ACC112 (cell line): ENCODE results near the gene CSH1.

Experiments
- H2AFZ ChIP-seq: fragments of 200-600 bp; sonication (generic); one replicate; pipeline ENCODE4 v1.6.0; 2017; ENCODE audit warnings: antibody characterized with exemption, low read length; ENCODE audit not compliant: unreplicated experiment
- H3K27ac ChIP-seq: fragments of 200-600 bp; sonication (generic); 2 replicates; pipeline ENCODE4 v1.5.1; 2014; ENCODE audit warnings: low read depth, mild to moderate bottlenecking, antibody characterized with exemption, low read length, moderate library complexity
- H3K27me3 ChIP-seq: fragments of 200-600 bp; sonication (generic); 2 replicates; pipeline ENCODE4 v1.6.1; 2014; ENCODE audit warnings: mild to moderate bottlenecking, antibody characterized with exemption, low read length, moderate library complexity, mixed read lengths; ENCODE audit not compliant: insufficient read depth
- H3K36me3 ChIP-seq: fragments of 200-600 bp; sonication (generic); 2 replicates; pipeline ENCODE4 v1.6.1; 2016; ENCODE audit warnings: mild to moderate bottlenecking, antibody characterized with exemption, low read length, moderate library complexity, mixed read lengths; ENCODE audit not compliant: insufficient read depth
- H3K4me1 ChIP-seq: fragments of 200-600 bp; sonication (generic); one replicate; pipeline ENCODE4 v1.6.1; 2016; ENCODE audit warnings: low read length, mixed read lengths; ENCODE audit not compliant: insufficient read depth, unreplicated experiment, control insufficient read depth
- H3K4me3 ChIP-seq: fragments of 200-600 bp; sonication (generic); 2 replicates; pipeline ENCODE4 v1.5.1; 2014; ENCODE audit warnings: mild to moderate bottlenecking, low read depth, low read length
- H3K79me2 ChIP-seq: fragments of 200-600 bp; sonication (generic); one replicate; pipeline ENCODE4 v1.6.0; 2016; ENCODE audit warnings: low read length; ENCODE audit not compliant: control insufficient read depth, unreplicated experiment, insufficient read depth

Gene CSH1

DNA sequence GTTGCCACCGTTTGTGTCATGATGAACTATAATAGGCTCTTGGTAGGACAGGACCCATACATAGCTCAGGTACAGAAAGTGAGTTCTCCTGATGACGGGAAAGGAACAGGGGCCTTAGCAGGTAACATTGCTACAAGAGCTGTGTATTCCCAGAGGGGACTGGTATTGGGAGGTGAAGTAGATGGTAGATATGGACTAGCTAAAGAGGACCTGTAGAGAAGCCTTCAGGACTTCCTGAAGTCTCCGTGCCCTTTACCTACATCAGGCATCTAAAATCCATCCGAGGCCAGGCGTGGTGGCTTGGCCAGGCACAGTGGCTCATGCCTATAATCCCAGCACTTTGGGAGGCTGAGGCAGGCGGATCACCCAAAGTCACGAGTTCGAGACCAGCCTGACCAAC lies 41.2 kb downstream of the CSH1 start:
- no peaks in the 10 kb centered on the region for H3K36me3 ChIP-seq
- no peak overlapping the region for H3K27ac ChIP-seq
- no peak overlapping the region for H2AFZ ChIP-seq

DNA sequence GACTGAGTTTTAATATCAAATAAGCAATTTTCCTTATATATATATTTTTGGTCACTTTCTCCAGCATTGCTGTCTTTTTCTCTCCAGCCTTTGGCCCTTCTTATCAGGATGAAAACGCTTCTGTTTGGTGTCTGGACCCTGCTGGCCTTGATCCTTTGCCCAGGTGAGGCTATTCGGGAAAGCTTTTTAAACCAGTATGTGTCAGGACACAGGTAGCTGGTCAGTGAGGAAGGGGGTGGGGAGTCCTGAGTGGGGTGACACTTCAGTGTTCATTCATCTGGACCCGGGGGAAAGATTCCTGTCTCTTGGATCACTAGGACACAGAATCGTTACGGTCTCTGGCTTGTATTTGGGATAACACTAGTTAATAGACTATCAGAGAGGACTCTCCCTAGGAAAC lies 41.7 kb downstream of the CSH1 start:
- Histone ChIP-seq H3K4me3 (no peak overlapping the region), H3K36me3 (no peaks in the 10 kb centered on the region), H3K27me3 (peaks cover 8% of the 10 kb centered on the region; the same call in 1 of the 2 replicates), H3K27ac (no peak overlapping the region), H3K79me2 (no peaks in the 10 kb centered on the region), H2AFZ (no peak overlapping the region), H3K4me1 (no peaks in the 10 kb centered on the region)

More for the DNA sequence above, 41.2 kb downstream of the CSH1 start:
- H3K4me3 ChIP-seq = no peak overlapping the region
- H3K4me1 ChIP-seq = no peaks in the 10 kb centered on the region
- peaks cover 9% of the 10 kb centered on the region; the same call in 1 of the 2 replicates for H3K27me3 ChIP-seq
- no peaks in the 10 kb centered on the region for H3K79me2 ChIP-seq

DNA sequence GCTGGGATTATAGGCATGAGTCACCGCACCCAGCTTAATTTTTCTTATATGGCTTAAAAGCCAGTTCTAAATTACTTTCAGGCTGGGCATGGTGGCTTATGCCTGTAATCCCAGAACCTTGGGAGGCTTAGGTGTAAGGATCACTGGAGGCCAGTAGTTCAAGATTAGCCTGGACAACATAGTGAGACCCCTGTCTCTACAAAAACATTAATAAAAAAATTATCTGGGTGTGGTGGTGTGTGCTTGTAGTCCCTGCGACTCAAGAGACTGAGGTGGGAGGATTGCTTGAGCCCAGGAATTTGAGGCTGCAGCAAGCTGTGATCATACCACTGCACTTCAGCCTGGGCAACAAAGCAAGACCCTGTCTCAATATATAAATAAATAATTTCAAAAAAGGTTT lies 43.1 kb downstream of the CSH1 start:
- no peak overlapping the region for H3K4me3 ChIP-seq
- H3K27me3 ChIP-seq = no peaks in the 10 kb centered on the region
- no peak overlapping the region for H2AFZ ChIP-seq
- no peak overlapping the region for H3K27ac ChIP-seq
- H3K4me1 ChIP-seq = no peaks in the 10 kb centered on the region
- no peaks in the 10 kb centered on the region for H3K36me3 ChIP-seq
- no peaks in the 10 kb centered on the region for H3K79me2 ChIP-seq

DNA sequence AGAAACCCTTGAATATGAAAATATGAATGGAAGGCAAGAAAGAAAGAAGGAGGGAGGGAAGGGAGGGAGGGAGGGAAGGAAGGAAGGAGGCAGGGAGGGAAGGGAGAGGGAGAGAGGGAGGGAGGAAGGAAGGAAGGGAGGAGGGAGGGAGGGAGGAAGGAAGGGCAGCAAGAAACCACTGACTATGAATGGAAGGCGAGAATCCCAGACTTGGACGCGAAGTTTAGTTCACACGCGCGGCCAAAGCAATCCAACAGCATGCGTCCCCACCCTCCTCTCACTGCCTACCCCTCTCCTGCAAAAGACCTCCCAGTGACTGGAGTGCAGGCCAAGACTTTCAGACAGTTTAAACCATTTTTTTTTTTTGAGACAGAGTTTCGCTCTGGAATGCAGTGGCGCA lies 46.0 kb downstream of the CSH1 start:
- Histone ChIP-seq H3K36me3 (no peaks in the 10 kb centered on the region), H3K27me3 (no peaks in the 10 kb centered on the region), H2AFZ (no peak overlapping the region), H3K27ac (no peak overlapping the region), H3K4me3 (no peak overlapping the region), H3K4me1 (no peaks in the 10 kb centered on the region), H3K79me2 (no peaks in the 10 kb centered on the region)

DNA sequence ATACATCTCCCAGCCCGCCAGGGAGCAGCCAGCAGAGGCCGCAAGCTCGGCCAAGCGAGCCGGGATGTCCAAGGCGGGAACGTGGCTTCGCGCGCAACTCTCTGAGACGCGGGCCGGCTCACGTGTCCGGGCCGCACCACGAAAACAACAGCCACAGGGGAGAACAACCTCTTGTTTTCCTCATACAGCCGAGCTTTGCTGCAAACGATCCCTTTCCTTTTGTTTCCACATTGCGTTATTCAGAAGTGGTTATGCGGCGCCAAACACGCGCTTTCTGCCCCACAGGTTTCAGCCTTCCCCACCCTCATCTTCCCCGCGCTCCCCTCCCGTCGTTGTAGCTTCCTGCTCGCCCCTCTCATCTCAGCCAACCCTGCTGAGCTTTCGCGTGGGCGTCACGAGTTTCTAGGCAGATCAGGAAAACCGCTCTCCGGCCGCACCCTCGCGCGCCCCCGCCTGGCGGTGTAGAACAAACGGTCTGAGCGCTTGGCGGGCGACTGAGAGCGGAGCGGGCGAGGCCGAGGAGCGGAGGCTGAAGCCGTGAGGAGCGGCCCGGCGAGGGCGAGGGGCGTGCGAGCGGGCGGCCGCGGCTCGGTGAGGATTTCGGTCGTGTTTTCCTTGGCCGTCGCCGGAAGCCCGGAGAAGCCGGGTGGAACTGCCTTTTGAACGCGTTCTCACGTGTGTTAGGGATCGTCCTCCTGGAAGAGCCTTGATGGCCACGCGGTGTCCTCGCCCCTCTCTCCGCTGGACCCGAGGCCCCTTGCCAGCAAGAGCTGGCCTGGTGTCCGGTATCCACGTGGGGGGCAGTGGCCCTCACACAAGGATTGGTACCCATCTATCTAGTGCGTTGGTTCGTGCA lies 47.3 kb downstream of the CSH1 start:
- Histone ChIP-seq H2AFZ (peak overlapping the region; percentile 82), H3K27me3 (no peaks in the 10 kb centered on the region), H3K27ac (peak overlapping the region; percentile 51; the same call in 1 of the 2 replicates), H3K36me3 (no peaks in the 10 kb centered on the region), H3K4me1 (peaks cover 5% of the 10 kb centered on the region), H3K79me2 (no peaks in the 10 kb centered on the region), H3K4me3 (peak overlapping the region; percentile 71)

DNA sequence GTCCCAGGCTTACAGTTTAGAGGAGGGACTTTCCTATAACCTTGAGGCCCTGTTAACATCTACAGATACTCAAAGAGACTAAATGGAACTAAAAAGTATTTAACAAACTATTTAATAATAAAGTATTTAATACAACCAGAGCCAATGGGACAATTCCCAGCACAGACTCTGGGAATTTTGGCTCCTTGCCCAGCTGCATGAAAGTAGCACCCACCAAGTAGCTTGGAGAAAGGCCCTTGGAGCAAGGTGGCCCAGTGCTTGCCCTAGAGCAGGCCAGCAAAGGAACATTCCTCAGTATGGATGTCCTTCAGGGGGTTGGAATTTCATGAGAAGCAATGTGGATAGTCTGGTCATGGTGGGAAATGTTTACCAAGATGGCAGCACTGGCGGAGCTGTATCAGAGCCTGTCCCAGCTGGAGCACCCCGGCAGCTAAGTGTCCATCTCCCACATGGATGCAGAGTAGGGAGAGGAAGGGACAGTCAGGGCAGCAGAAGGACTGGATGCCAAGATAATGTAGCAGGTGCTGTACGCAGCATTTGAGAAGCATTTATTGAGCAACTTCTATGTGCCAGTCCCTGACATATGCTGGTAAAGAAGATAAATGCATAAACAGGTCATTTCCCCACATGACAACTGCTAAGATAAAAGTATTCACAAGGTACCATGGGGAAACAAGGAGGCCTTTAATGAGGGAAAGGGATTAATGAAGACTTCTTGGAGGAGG lies 48.7 kb downstream of the CSH1 start:
- no peaks in the 10 kb centered on the region for H3K36me3 ChIP-seq
- H2AFZ ChIP-seq = no peak overlapping the region
- peaks cover 10% of the 10 kb centered on the region for H3K4me1 ChIP-seq
- no peaks in the 10 kb centered on the region for H3K79me2 ChIP-seq
- no peaks in the 10 kb centered on the region for H3K27me3 ChIP-seq
- no peak overlapping the region for H3K4me3 ChIP-seq
- H3K27ac ChIP-seq = no peak overlapping the region

DNA sequence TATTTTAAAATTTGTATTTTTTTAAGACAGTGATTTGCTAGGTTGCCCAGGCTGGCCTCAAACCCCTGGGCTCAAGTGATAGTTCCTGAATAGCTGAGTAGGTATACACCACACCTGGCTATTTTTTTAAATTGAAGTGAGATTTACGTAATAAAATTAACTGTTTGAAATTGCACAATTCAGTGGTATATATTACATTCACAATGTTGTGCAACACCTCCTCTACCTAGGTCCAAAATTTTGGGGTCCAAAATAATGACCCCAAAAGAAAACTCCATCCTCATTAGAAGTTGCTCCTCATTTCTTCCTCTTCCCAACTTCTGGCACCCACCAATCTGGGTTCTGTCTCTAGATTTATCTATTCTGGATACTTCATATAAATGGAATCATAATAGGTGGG lies 50.9 kb downstream of the CSH1 start:
- no peak overlapping the region for H2AFZ ChIP-seq
- H3K4me1 ChIP-seq = peaks cover 19% of the 10 kb centered on the region
- no peaks in the 10 kb centered on the region for H3K27me3 ChIP-seq
- H3K36me3 ChIP-seq = no peaks in the 10 kb centered on the region
- peaks cover 18% of the 10 kb centered on the region for H3K79me2 ChIP-seq
- H3K4me3 ChIP-seq = no peak overlapping the region
- no peak overlapping the region for H3K27ac ChIP-seq
